Subcutaneous adipose tissue (tissue), 4 donors: Measurements from ENCODE around the gene MED12. TPM values are rescaled to one million over a fixed set of nuclear protein-coding genes. Genes with fewer than 3 reads are reported as not detected.

Source experiments
- total RNA-seq, 4 donors: library from RNA; depleted of rRNA; stranded (reverse); fragments of >200 nt; gene quantifications; one replicate each; pipeline ENCODE4 v1.1.0, GENCODE V29; 2016
- TF ChIP-seq, protein P1 (sequence below): fragments of 450-650 bp; IDR thresholded peaks from one replicate; pipeline ENCODE4 v1.5.1; 2016; ENCODE audit warnings: low read depth, mild to moderate bottlenecking, control low read depth, antibody characterized with exemption, moderate library complexity

The MED12 gene
- total RNA-seq, 4 donors from 2014 or later, result 30.2 to 51.6 (median 43.9) TPM

DNA sequence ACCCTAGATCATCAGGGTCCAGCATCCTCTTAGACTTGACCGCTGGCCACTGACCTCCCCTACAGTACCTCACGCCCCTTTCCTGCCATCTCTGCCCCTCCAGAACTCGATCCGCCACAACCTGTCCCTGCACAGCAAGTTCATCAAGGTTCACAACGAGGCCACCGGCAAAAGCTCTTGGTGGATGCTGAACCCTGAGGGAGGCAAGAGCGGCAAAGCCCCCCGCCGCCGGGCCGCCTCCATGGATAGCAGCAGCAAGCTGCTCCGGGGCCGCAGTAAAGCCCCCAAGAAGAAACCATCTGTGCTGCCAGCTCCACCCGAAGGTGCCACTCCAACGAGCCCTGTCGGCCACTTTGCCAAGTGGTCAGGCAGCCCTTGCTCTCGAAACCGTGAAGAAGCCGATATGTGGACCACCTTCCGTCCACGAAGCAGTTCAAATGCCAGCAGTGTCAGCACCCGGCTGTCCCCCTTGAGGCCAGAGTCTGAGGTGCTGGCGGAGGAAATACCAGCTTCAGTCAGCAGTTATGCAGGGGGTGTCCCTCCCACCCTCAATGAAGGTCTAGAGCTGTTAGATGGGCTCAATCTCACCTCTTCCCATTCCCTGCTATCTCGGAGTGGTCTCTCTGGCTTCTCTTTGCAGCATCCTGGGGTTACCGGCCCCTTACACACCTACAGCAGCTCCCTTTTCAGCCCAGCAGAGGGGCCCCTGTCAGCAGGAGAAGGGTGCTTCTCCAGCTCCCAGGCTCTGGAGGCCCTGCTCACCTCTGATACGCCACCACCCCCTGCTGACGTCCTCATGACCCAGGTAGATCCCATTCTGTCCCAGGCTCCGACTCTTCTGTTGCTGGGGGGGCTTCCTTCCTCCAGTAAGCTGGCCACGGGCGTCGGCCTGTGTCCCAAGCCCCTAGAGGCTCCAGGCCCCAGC is 17.6 kb upstream of the MED12 start:
- TF ChIP-seq, protein P1, sequence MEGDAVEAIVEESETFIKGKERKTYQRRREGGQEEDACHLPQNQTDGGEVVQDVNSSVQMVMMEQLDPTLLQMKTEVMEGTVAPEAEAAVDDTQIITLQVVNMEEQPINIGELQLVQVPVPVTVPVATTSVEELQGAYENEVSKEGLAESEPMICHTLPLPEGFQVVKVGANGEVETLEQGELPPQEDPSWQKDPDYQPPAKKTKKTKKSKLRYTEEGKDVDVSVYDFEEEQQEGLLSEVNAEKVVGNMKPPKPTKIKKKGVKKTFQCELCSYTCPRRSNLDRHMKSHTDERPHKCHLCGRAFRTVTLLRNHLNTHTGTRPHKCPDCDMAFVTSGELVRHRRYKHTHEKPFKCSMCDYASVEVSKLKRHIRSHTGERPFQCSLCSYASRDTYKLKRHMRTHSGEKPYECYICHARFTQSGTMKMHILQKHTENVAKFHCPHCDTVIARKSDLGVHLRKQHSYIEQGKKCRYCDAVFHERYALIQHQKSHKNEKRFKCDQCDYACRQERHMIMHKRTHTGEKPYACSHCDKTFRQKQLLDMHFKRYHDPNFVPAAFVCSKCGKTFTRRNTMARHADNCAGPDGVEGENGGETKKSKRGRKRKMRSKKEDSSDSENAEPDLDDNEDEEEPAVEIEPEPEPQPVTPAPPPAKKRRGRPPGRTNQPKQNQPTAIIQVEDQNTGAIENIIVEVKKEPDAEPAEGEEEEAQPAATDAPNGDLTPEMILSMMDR, result no peak

DNA sequence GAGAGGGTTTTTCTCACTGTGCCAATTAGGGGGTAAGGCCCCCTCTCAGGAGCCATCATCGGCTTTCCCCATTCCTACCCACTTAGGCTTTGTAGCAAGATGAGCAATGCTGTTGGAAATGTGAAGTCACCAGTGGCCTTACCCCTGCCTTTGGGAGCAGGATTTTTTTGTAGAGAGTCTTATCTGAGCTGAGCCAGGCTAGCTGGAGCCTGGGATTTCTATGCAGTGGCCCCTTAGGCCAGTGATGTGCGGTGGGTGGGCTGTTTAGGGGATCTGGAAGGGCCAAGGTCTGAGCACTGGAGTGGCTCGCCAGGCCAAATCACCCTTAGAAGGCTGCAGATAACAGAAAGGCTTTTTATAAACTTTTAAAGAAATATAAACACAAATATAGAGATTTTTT is 16.1 kb upstream of the MED12 start:
- TF ChIP-seq, protein P1, result no peak

DNA sequence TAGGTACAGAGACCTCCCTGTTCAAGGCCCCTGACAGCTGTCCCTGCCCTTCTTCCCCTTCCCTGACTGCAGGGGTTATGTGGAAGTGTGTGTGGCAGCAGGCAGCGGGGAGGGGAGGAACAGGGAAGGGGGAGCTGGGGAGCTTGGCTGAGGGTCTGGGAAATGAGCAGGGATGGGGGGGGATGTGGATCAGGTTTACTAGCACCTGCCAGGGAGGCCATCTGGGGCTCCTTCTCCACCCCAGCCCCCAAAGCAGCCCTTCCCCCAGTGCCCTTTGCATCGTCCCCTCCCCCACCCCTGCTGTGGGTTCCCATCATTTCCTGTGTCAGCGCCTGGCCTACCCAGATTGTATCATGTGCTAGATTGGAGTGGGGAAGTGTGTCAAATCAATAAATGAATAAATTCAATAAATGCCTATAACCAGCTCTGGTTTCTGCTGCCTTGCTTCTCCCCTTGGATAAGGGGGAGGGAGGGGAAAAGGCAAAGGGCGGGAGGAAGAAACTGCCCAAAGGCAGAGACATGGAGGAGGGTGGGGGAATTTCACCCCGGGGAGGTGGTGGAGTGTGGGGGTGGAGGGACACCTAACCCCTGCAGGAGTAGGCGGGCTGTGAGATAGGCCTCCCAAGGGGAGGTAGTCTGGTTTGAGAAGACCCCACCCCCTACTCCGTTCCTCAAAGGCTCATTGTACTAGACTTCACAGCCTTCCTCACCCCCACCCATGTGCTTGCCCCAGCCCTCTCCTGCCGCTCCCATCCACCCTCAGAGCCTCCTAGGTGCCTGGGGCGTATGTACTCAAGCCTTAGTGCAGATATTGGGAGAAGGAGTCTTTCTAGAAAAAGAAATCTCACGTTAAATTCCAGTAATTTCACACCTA is 15.0 kb upstream of the MED12 start:
- TF ChIP-seq, protein P1, result no peak

DNA sequence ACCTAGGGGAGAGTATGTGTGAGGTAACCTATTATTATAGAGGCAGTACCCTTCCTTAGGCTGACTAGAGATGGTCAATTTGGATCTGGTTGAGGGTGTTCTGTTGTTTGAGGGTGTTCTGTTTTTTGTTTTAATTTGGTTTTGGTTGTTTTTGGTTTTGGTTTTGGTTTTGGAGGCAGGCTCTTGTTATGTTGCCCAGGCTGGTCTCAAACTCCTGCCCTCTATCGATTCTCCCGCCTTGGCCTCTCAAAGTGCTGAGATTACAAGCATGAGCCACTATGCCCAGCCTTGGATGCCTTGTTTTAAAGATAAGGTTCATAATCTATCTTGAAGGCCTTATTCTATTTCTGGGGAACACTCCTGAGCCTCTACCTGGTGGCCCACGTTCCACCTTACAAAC is 12.8 kb upstream of the MED12 start:
- TF ChIP-seq, protein P1, result no peak

DNA sequence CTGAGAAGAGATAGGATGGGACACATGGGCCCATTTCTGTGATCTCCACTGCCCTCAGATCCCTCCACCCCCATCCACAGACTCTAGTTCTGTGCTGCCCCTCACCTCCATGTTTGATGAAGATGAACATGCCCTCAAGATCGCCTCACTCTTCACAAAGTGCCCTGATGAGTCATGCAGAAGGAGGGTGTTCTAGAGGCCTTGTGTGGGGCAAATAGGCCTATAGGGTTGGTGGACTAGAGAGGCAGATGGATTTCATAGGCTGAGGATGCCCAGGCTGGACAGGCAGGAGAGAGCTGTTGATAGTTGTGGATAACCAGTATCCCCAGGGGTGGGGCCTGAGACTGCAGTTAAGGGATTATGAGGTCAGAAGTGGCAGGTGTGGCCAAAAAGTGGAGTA is 12.0 kb upstream of the MED12 start, which contains the start of gene CXorf65:
TSS of gene CXorf65 (minus strand) at position 314 of the 400 bp plus-strand sequence. CDS start at position 130, 184 bp downstream.
- TF ChIP-seq, protein P1, result no peak

DNA sequence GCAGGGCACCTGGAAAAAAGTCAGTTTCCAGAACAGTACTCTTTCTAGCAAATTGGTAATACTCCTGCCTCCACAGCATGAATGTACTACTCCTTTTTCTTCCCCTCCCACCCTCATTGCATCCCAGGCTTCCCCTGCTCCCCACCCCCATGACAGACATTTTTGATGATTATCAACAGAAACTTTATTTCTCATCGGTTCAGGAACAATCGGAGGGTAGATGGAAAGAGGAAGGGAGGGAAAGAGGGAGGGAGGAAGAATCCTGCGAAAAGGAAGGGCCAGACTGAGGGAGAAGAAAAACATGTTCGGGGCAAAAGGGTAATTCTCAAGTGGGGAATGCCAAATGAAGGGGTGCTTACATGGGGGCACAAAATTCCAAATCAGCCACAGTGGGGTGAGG is 11.2 kb upstream of the MED12 start:
- TF ChIP-seq, protein P1, result no peak

DNA sequence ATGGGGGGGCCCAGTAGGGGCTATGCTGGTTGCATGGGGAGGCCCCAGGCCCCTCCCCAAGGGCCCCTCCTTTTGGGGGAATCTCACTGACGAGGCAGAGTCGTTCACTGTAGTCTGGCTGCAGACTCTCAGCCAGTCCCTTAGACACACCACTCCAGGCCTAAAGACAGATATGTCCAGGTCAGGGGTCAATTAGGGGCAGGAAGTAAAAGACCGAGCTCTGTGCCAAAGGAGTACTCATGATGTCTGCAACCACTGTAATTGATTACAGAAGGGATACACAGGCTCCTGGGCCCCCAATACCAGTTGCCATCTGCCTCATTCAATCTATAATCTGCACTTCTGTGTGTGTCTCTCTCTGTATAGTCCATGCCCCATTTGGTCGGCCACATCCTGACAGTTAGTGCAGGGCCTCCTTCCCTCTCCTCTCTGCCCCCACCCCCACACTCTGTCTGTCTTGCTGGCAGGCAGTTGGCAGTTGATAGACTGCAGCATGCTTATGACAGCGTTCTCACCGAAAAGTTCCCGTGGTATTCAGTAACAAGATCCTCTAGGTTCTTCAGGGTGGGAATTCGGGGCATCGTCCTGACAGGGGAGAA is 10.5 kb upstream of the MED12 start:
- TF ChIP-seq, protein P1, result no peak
